GM12878 (cell line): ENCODE measurements around the gene AZGP1.

ENCODE experiments used
- POLR2A ChIP-seq: IDR thresholded peaks from 2 replicates; pipeline ENCODE4 v1.6.1; 2011; ENCODE audit warnings: low read depth, mild to moderate bottlenecking, low read length
- POLR2AphosphoS5 ChIP-seq: IDR thresholded peaks from 2 replicates; pipeline ENCODE4 v1.6.1; 2011; ENCODE audit warnings: mild to moderate bottlenecking, low read length, inconsistent platforms
- RELB ChIP-seq: fragments of 450-650 bp; IDR thresholded peaks from 2 replicates; pipeline ENCODE4 v1.6.1; 2017; ENCODE audit warnings: low read depth, mild to moderate bottlenecking, moderate library complexity
- SMC3 ChIP-seq: IDR thresholded peaks from 2 replicates; pipeline ENCODE4 v1.6.1; 2011; ENCODE audit warnings: low read length, improper control_type of control experiment, borderline replicate concordance
- SUZ12 ChIP-seq: fragments of 200-600 bp; sonication (generic); IDR thresholded peaks from one replicate; pipeline ENCODE4 v1.6.1; 2018; ENCODE audit warnings: antibody characterized with exemption, mild to moderate bottlenecking; ENCODE audit not compliant: unreplicated experiment
- TCF12 ChIP-seq: IDR thresholded peaks from 2 replicates; pipeline ENCODE4 v1.6.1; 2011; ENCODE audit warnings: low read depth, mild to moderate bottlenecking, low read length
- TCF3 ChIP-seq: IDR thresholded peaks from 2 replicates; pipeline ENCODE4 v1.6.1; 2012; ENCODE audit warnings: low read depth, mild to moderate bottlenecking, low read length, borderline replicate concordance; ENCODE audit not compliant: insufficient read depth
- TF ChIP-seq, protein P1 (sequence below): IDR thresholded peaks from 2 replicates; pipeline ENCODE4 v1.6.1; 2012; ENCODE audit warnings: low read depth, low read length, improper control_type of control experiment
- TF ChIP-seq, protein P2 (sequence below): IDR thresholded peaks from 2 replicates; pipeline ENCODE4 v1.6.1; 2012; ENCODE audit warnings: mild to moderate bottlenecking, low read depth, low read length

GRCh38 chr7:99975782-99976521 is at the start of gene AZGP1:
- TF ChIP-seq RELB (no peak), TCF3 (no peak), SUZ12 (no peak), POLR2AphosphoS5 (no peak), SMC3 (no peak), TCF12 (no peak), POLR2A (no peak)
- TF ChIP-seq, protein P1, sequence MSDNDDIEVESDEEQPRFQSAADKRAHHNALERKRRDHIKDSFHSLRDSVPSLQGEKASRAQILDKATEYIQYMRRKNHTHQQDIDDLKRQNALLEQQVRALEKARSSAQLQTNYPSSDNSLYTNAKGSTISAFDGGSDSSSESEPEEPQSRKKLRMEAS: no peak
- TF ChIP-seq, protein P2, sequence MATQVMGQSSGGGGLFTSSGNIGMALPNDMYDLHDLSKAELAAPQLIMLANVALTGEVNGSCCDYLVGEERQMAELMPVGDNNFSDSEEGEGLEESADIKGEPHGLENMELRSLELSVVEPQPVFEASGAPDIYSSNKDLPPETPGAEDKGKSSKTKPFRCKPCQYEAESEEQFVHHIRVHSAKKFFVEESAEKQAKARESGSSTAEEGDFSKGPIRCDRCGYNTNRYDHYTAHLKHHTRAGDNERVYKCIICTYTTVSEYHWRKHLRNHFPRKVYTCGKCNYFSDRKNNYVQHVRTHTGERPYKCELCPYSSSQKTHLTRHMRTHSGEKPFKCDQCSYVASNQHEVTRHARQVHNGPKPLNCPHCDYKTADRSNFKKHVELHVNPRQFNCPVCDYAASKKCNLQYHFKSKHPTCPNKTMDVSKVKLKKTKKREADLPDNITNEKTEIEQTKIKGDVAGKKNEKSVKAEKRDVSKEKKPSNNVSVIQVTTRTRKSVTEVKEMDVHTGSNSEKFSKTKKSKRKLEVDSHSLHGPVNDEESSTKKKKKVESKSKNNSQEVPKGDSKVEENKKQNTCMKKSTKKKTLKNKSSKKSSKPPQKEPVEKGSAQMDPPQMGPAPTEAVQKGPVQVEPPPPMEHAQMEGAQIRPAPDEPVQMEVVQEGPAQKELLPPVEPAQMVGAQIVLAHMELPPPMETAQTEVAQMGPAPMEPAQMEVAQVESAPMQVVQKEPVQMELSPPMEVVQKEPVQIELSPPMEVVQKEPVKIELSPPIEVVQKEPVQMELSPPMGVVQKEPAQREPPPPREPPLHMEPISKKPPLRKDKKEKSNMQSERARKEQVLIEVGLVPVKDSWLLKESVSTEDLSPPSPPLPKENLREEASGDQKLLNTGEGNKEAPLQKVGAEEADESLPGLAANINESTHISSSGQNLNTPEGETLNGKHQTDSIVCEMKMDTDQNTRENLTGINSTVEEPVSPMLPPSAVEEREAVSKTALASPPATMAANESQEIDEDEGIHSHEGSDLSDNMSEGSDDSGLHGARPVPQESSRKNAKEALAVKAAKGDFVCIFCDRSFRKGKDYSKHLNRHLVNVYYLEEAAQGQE: no peak
